Islet of Langerhans (tissue), 1 donor: Measurements from ENCODE around the gene NXN.
"Not testable (repeated sequence)": the region's sequence is repeated elsewhere in the genome, so short reads cannot be mapped to it uniquely, and the experiment has no call there.

Experiments
- FAIRE-seq: peaks from one replicate; lab custom pipeline; 2011; peaks lifted over from hg19 to GRCh38; lab: Jason Lieb, UNC

NXN gene

DNA sequence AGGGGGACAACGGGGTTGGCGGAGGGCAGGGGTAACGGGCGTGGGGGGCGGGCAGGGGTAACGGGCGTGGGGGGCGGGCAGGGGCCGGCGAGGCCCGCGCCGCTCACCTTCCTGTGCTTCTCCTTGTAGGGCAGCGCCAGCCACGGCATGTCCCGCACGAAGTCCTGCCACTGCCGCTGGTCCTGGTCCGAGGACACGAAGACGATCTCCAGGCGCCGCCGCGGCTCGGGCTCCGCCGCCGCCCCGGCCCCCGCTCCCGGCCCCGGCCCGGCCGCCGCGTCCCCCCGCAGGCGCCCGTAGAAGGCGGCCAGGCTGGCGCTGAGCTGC lies 401 bp downstream of the NXN start:
- no peak for FAIRE-seq

DNA sequence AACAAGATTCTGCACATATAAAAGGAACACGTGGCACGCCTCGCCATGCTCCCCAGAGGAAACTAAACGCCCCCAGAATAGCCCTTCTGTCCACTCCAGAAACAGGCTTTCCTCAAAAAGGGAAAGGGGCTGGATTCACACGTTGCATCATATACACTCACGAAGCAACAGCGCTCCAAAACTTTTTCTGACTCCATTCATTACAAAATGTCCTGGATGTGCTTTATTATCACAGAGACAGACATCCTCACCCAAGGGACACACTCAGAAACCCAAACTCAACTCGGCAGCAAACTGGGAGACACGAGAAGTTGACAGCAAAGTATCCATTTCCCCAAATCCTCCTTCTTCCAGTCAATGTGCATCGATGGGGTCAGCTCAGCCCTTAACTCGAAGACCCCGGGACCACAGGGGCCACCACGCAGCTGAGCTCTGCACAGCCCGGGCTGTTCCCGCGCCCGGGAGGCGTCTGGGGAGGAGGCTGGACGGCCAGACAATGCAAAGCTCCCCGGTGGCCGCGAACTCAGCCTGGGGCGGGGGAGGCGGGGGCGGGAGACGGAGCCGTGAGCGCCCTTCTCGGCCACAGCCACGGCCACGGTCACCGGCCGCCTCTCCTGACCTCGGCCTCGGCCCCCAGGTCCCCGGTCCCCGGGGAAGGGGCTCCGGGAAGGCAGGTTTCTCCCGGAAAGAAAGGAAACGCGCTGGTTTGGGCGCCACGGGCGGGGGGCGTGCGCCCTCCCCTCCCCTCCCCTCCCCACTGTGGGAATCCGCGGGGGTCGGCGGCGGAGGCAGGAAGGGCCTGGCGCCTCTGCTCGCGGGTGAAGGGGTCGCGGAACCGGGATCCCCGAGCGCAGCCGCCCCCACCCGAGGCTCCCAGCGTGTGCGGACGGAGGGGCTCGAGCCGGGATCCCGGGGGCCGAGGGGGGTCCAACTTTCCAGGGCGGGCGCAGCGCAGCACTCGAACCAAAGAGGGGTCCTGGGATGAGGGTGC lies 1.2 kb downstream of the NXN start:
- FAIRE-seq: no peak

DNA sequence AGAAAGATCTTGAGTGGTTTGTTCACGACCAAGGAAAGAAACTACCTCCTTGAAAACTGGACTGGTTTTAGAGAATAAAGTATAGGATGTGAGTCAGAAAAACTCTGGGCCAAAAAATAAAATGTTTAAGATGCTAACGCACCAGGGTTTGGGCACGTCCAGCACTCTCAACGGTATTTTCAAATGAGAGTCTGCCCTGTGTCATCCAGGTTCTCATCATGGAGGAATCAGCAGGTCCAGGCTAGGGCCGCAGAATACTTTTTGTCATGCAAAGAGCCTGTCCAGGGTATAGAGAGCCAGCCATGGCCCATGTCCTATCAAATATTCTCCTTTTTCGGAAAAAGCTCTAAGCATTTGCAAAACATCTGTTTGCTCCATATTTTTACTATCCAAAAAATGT lies 2.4 kb downstream of the NXN start:
- no peak for FAIRE-seq

DNA sequence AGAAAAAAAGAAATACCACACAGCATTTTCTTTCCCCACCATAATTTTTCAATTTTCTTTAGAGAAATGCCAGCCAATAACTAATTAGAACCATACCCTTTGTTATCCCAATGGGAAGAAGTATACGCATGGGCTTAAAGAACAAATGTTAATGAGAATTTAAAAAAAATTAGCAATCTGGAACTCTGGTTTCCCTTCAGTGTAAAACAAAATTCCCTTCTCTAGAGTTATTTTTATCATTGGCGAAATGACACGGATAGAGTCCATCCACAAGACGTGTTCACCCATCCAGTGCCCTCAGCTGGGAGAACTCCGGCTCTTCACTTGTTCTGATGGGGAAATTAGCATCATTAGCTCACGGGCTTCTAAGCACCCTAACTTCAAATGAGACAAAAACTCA lies 3.3 kb downstream of the NXN start:
- no peak for FAIRE-seq

DNA sequence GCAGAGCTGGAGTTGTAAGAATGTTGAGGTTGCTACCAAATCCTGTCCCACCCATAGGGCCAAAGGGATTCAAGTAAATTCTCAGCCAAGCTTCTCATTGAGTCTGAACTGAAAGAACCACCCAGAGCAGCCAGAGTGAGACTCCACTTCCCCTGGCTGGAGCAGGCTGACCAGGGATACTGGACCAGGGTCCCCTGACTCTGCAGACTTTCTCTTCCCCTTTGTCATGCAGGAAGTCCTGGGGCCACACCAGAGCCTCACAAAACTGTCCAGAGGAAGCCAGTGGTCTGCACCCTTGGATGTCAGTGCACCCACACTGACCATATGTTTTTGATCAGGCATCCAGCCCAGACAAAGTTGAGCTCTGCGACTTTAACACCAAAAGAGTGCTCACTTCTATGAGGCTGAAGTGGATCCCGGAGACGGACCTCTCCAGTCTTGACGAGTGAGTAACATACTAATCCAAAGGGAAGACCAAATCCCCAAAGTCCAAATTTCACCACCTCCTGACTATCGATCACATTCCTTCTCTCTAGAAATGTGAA lies 4.1 kb downstream of the NXN start:
- FAIRE-seq: no peak

DNA sequence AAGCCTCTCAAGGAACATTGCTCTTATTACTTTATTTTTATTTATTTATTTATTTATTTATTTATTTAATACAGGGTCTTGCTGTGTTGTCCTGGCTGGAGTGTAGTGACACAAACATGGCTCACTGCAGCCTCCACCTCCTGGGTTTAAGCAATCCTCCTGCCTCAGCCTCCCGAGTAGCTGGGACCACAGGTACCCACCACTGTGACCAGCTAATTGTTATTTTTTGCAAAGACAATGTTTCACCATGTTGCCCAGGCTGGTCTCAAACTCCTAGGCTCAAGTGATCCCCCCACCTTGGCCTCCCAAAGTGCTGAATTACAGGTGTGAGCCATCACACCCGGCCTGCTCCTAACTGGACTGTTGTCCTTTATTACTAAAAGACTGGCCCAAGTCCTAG lies 4.8 kb downstream of the NXN start:
- not testable (repeated sequence) for FAIRE-seq

DNA sequence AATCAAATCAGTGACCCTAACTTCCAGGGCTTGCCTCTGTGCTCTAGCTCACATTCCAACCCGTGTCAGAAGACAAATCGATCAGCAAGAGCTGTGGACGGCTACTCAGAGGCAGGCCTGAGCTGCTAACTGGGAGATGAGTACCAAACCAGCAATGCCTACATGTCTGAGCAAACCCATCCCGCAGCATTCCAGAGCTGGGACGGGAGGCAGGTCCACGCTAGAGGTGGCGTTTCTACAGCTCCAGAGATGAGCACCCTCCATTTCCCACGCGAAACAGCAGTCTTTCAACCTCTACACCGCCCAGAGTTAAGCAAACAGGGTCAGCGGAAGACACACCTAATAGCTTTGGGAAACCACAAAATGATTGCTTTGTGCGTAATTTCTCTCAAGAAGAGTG lies 6.5 kb downstream of the NXN start:
- no peak for FAIRE-seq

DNA sequence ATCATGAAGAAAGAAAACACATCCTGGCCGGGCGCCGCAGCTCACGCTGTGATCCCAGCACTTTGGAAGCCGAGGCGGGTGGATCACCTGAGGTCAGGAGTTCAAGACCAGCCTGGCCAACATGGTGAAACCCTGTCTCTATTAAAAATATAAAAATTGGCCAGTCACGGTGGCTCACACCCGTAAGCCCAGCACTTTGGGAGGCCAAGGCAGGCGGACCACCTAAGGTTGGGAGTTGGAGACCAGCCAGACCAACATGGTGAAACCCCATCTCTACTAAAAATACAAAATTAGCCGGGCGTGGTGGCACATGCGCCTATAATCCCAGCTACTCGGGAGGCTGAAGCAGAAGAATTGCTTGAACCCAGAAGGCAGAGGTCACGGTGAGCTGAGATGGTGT lies 7.7 kb downstream of the NXN start:
- FAIRE-seq: not testable (repeated sequence)

DNA sequence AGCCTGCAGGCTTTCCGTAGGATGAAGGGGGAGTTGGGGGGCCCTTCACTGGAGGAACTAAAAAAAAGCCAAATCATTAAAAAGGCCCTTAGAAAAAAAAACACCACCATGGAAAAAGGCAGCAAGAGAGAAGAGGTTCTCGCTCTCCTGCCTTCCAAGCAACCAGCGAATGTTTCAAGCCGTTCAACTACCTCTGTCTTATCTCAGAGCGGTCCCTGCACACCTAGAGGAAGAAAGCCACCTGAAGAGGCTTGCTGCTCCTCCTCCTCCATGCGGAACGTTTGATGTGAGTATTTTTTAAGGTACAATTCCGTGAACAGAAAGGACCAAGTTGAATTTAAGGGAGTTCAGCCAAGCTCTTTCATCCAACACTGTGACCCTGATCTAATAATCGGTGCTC lies 9.2 kb downstream of the NXN start:
- no peak for FAIRE-seq

DNA sequence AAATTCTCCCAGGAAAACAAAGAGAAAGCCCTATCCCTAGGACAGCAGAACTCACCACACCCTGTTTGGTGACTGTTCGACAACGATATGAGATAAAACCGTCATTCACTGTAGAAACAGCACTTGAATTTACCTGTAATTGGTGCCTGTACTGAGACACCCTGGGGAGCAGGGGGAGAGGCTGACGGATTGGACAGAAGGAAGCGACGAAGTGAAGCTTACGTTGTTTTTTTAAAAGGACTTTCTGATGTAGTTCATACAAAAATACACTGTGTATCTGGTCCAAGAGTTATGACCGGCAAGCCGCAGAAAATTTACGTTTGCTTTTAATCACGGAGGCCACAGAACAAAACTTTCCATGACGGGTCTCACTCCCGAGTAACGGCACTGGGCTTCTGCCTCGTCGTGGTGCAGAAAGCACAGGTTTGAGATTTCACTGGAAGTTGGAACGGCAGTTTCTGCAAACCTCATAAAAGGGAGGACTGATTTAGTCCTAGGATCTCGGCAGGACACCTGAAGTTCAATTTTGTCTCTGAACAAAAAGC lies 9.7 kb downstream of the NXN start:
- no peak for FAIRE-seq

DNA sequence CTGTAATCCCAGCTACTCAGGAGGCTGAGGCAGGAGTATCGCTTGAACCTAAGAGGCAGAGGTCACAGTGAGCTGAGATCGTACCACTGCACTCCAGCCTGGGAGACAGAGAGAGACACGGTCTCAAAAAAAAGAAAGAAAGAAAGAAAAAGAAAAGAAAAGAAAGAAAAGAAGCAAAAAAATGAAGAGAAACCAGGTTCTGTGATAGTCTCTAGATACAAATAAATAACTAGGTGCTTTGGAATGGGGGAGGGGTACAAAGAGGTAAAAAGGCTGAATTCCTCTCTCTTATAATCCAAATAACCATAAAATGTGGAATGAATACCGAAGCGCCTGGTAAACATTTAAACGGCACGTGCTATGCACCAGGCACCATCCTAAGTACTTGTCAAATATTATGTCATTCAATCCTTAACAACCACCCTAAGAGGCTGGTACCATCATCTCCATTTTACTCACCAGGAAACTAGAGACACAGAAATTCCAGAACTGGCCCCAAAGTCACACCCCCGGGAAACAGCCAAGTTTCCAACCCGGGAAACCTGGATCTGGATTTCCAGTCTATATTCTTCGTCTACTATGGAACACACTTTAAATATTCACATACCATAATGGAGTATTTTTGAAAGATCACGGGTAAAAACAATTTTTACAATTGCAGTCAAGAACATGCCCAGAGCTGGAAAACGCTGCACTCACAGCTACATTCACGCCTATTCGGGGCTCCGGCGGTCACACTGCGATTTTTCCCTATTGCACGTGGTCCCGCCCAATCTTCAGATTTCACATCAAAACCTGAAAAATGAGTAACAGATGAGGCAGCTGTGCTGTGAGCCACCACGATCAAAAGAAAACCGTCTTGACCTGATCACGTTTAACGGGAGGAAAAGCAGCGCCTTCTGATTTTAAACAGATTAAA lies 10.5 kb downstream of the NXN start:
- no peak for FAIRE-seq

DNA sequence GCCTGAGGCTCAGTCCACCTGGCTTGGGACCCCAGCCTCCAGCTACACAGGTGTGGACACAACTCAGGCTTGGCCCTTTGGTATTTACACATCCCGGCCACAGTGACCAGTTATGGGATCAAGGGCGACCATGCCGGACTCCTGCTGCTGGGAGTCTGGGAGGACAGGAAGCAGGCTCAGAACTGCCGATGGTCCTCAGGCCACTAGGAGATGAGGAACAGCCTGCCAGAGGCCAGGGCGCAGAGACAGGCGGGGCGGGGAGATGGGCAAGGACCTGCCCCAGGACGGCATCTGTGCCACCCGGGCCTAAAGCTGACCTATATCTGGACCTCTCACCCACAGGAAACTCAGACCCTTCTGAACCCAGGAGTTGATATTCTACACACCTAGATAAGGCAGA lies 12.5 kb downstream of the NXN start:
- no peak for FAIRE-seq

DNA sequence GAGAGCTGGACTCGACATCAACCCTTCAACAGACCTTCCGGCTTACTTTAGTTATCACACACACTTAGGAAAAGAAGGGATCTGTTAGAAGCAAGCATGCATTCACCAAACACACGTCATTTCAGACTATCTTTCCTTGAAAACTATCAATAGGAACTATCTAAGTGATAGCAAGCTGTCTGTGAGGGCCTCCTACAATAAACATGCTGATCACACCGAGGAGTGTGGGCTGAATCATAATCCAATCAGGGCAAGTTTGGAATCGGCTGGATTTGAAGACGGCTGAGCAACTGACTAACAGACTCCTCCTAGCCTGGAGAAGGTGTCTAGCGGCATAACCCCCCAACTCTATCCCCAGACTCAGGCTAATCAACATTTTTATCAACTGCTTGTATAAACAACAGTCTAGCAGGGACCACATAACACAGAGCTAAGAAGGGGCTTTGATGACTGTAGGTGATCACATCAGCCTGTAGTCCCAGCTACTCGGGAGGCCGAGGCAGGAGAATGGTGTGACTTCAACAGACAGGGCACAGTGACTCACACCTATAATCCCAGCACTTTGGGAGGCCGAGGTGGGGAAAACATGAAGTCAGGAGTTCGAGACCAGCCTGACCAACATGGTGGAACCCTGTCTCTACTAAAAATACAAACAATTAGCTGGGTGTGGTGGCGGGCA lies 14.1 kb downstream of the NXN start:
- no peak for FAIRE-seq

DNA sequence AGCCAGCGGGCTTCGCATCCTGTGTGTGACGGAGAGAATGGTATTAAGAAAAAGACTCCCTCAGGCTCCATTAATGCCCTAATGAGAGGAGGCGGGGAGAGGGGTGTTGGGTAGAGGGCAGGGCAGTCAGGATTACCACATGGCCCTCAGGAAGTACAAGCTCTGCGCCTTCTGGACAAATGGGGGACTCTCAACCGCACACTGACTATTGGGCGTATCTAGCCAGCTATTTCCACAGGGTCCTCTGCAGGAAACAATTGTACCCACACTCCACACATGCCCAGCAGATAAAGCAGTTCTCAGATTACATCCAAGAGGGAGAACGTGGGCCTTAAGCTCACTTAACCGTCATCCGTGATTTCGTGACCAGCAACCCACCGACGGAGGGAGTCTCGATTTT lies 14.7 kb downstream of the NXN start:
- no peak for FAIRE-seq

DNA sequence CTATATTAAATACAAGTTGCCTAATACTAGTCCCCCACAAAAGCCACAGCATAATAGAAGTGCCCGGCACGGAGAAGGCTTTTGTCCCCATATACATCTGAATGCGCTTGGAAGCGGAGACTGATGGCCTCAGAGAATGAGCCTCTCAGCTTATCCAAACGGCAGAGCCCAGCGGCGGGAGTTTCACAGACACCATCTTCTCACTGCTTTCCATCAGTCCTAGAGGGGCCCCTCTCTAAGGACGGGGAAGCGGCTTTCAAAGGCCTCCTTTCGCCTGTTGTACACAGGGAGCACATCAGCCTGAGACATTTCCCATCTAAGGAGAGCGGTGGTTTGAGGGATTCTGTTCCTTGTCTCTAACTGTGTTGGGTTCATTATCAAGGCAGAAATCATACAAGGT lies 16.9 kb downstream of the NXN start:
- FAIRE-seq: no peak

DNA sequence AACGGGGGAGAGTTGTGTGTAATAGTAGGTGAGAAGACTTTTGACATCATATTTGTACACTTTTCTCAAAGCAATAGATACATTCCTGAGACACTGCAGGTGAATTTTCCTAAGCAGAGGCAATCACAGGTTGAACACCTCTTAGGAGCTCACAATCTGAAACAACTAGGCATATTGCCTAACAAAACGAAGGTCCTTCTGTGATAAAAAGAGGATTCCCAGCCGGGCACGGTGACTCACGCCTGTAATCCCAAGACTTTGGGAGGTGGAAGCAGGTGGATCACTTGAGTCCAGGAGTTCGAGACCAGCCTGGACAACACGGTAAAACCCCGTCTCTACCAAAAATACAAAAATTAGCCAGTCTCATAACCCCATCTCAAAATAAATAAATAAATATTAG lies 17.4 kb downstream of the NXN start:
- FAIRE-seq: no peak

DNA sequence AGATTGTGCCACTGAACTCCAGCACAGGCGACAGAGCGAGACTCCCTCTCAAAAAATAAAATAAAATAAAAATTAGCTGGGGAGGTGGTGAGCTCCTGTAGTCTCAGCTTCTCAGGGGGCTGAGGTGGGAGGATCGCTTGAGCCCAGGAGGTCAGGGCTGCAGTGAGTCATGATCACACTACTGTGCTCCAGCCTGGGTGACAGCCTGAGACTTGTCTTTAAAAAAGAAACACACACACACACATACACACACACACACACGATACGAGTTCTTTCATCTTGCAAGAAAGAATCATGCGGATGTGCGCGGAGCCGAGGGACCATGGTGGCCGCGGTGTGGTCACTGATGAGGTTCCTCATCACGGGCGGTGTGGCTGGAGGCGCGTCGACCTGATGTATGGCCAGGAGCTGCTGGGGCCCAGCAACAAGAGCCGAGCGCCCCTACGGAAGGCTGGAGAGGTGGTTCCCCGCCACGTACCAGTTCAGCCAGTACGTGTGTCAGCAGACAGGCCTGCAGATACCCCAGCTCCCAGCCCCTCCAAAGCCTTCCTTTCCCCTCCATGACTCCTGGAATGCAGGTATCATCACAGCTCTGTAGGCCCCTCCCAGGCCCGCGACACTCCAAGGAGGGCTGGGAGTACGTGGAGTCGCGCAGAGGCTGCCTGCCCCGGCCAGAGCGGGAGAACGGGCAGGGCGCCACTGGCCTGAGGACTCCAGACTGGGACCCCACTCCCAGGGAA lies 20.7 kb downstream of the NXN start:
- no peak for FAIRE-seq

DNA sequence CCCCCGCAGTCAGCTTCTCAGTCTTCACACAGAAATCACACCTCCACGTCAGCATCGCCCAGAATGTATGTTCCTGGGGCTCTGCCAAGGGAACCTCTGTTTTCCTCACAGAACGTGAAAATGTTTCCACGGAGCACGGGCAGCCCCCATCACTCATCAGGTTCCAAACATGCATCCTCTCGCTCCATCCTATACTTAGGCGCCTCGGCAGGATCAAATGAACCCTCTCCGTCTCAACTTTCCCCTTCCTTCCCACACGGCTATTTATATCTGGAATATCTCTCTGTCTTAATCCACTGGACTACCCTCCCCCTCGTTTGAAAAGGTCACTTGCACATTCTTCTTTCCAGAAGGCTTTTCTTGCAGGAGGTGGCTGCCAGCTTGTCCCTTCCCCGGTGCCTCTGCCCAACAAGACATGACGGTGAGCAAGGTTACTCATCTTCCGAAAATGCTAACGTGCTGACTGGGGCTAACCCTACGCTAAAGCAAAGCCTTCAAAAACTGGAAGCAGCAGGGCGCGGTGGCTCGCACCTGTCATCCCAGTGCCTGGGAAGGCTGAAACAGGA lies 21.6 kb downstream of the NXN start:
- no peak for FAIRE-seq

DNA sequence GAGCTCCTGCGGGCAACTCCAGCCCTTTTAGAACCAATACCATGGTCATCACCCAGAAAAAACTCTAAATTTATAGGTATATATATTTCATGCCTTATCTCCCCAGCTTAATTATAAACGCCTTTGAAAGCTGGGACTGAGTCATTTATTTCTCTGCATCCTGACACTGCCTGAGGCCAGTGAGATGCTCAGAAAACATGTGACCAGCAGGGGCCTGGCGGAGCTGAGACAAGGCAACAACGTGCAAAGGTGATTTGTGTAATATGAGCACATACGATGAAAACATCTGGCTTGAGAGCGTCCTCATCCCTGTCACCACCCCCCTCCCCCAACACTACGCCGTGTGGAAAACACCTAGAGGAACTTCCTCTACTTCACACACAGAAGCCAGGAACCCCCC lies 22.7 kb downstream of the NXN start:
- no peak for FAIRE-seq

DNA sequence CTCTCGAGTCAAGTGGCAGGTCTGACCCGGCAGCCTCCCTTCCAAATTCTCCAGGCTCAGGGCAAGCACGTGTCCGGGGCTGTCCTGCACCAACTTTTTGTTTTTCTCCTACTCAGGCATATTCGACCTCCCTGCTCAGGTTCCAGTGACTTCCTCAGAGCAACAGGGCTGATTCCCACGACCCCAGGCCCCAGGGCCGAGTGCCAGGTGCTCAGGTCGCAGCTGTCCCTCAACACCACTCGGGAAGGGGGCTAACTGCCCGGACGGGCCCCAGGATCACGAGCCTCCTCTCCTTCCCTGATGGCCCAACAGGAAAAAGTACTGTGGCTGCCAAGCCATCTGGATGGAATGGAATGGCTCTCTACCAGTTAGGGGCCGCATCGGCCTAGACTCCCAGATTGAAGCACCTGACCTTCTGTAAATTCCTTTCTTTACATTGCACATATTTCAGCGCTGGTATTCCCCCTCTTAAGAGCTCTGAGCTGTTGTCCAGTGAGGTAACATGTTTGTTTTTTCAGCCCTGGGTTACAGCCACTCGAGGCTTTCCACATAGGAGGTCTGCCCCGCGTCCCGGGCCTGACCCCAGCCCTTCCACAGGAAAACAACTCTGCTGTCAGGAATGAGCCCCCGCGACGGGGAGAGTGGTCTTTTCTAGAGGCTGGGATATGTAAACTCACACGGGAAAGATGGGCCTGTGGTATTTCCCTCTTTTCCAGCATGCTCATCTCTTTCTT lies 25.0 kb downstream of the NXN start:
- FAIRE-seq: no peak
